ENCODE measurements around the gene IDH1. TPM values are rescaled to one million over a fixed set of nuclear protein-coding genes. Genes with fewer than 3 reads are reported as not detected.
A peak's percentile ranks its signal among the peaks of the same experiment; 100 is the strongest.
"Not testable (repeated sequence)": the region's sequence is repeated elsewhere in the genome, so short reads cannot be mapped to it uniquely, and the experiment has no call there.

Gene IDH1
- total RNA-seq, 1 donor from 2014 or later = 260 TPM

DNA sequence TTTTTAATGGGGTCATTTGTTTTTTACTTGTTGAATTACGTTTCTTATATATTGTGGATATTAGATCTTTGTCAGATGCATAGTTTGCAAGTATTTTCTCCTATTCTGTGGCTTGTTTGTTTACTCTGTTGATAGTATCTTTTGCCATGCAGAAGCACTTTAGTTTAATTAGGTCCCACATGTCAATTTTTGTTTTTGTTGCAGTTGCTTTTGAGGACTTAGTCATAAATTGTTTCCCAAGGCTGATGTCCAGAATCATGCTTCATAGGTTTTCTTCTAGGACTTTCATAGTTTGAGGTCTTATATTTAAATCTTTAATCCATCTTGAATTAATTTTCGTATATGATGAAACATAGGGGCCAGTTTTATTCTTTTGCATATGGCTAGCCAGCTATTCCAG is 24.4 kb upstream of the IDH1 start:
- H3K27ac Mint-ChIP-seq = peak overlapping the region; percentile 9
- TF ChIP-seq, protein P1, sequence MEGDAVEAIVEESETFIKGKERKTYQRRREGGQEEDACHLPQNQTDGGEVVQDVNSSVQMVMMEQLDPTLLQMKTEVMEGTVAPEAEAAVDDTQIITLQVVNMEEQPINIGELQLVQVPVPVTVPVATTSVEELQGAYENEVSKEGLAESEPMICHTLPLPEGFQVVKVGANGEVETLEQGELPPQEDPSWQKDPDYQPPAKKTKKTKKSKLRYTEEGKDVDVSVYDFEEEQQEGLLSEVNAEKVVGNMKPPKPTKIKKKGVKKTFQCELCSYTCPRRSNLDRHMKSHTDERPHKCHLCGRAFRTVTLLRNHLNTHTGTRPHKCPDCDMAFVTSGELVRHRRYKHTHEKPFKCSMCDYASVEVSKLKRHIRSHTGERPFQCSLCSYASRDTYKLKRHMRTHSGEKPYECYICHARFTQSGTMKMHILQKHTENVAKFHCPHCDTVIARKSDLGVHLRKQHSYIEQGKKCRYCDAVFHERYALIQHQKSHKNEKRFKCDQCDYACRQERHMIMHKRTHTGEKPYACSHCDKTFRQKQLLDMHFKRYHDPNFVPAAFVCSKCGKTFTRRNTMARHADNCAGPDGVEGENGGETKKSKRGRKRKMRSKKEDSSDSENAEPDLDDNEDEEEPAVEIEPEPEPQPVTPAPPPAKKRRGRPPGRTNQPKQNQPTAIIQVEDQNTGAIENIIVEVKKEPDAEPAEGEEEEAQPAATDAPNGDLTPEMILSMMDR (IDR thresholded peaks at IDR 0.05; ENCODE audit: unreplicated experiment) = no peak

DNA sequence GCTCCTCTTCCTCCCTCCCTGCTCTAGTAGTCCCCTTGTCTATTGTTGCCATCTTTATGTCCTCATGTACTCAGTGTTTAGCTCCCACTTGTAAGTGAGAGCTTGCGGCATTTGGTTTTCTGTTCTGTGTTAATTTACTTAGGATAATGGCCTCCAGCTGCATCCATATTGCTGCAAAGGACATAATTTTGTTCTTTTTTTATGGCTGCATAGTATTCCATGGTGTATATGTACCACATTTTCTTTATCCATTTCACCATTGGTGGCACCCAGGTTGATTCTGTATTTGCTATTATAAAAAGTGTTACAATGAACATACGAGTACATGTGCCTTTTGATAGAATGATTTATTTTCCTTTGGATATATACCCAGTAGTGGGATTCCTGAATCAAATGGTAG is 23.7 kb upstream of the IDH1 start:
- H3K27me3 Mint-ChIP-seq = no peaks in the 10 kb centered on the region
- H3K4me1 Mint-ChIP-seq (ENCODE audit: low read depth) = peaks cover 13% of the 10 kb centered on the region
- no peaks in the 10 kb centered on the region for H3K9me3 Mint-ChIP-seq (ENCODE audit: low read depth)
- H3K36me3 Mint-ChIP-seq (ENCODE audit: insufficient read depth) = peaks cover 50% of the 10 kb centered on the region
- TF ChIP-seq, protein P1 (IDR thresholded peaks at IDR 0.05; ENCODE audit: unreplicated experiment) = no peak
- H3K27ac Mint-ChIP-seq = no peak overlapping the region
- H3K4me3 Mint-ChIP-seq (ENCODE audit: low read depth) = no peak overlapping the region
- DNase-seq (ENCODE audit: low spot score, unreplicated experiment) = no peak

More for the DNA sequence above, 24.4 kb upstream of the IDH1 start:
- Mint-ChIP-seq H3K36me3 (ENCODE audit: insufficient read depth) (peaks cover 47% of the 10 kb centered on the region), H3K4me3 (ENCODE audit: low read depth) (no peak overlapping the region), H3K4me1 (ENCODE audit: low read depth) (peaks cover 13% of the 10 kb centered on the region), H3K9me3 (ENCODE audit: low read depth) (no peaks in the 10 kb centered on the region), H3K27me3 (no peaks in the 10 kb centered on the region)
- no peak for DNase-seq (ENCODE audit: low spot score, unreplicated experiment)

DNA sequence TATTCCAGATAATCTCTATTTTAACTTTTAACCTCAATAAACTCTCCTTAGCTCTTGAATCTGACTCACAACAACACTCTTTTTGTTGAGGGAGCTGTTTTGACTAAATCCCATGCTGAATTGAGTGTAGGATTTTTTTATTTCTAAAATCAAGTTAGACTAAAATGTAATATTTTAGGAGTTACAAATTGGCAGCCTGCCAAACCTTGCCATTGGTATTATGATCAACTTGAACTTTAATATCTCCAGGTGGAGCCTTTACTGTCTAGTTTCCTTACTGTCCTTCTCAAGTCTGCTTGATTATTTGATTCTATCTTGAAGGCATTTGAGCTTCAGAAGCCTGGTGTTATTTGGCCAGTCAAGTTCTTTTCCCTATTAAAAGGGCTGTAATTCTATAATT is 19.9 kb upstream of the IDH1 start:
- TF ChIP-seq, protein P1 (IDR thresholded peaks at IDR 0.05; ENCODE audit: unreplicated experiment) = no peak
- no peak for DNase-seq (ENCODE audit: low spot score, unreplicated experiment)
- H3K27ac Mint-ChIP-seq = no peak overlapping the region
- H3K4me1 Mint-ChIP-seq (ENCODE audit: low read depth) = no peaks in the 10 kb centered on the region
- H3K9me3 Mint-ChIP-seq (ENCODE audit: low read depth) = no peaks in the 10 kb centered on the region
- H3K27me3 Mint-ChIP-seq = no peaks in the 10 kb centered on the region
- no peak overlapping the region for H3K4me3 Mint-ChIP-seq (ENCODE audit: low read depth)
- peaks cover 45% of the 10 kb centered on the region for H3K36me3 Mint-ChIP-seq (ENCODE audit: insufficient read depth)

DNA sequence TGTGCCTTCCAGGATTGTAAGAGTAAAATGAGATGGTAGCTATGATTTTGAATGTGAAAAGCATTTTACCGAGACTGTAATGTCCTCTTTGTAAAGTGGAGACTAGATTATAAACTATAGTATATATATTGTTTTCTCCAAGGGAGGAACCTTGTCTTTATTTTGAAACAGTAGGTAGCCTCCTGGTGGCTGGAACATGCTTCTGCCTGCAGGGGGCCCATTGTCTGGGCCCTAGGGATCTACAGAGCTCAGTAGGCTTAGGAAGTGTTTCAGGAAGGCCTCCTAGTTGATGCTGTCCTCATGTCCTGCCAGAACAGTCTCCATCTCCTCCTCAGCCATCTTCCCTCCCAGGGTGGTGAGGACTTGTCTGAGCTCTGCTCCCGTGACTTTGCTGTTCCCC is 14.2 kb upstream of the IDH1 start:
- TF ChIP-seq, protein P1 (IDR thresholded peaks at IDR 0.05; ENCODE audit: unreplicated experiment) = peak; percentile 24
- Mint-ChIP-seq H3K4me3 (ENCODE audit: low read depth) (no peak overlapping the region), H3K4me1 (ENCODE audit: low read depth) (peaks cover 24% of the 10 kb centered on the region), H3K36me3 (ENCODE audit: insufficient read depth) (peaks cover 10% of the 10 kb centered on the region), H3K27ac (no peak overlapping the region), H3K9me3 (ENCODE audit: low read depth) (no peaks in the 10 kb centered on the region), H3K27me3 (no peaks in the 10 kb centered on the region)
- DNase-seq (ENCODE audit: low spot score, unreplicated experiment) = no peak

DNA sequence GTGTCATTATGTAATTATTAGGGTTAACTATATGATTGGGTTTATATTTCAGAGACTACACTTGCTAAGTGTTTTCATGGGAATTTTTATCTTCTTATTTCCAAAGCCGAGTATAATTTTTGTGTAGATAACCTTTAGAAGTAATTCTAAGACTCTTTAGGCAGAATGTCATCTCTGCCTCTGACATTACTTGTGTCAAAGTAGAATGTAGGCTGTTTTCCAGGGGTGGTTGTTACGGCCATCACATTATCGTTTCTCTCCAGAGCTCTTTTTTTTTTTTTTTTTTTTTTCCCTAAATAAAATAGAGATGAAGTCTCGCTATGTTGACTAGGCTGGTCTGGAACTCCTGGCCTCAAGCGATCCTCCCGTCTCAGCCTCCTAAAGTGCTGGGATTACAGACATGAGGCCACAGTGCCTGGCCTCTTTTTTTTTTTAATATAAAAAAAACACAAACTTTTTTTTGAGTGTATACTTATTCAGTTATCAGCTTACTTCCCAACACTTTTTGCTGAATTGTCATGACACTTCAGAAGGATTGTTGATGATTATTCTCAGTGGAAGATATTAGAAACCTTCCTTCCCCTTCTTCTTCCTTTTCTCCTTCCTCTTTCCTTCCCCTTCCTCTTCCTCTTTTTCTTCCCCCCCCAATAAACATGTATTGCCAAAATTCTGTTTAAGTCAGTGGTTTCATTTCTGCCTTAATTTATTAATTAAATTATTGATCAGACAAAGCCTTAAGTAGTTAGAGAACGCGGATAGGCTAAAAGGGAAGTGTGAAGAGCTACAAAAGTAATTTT is 13.5 kb upstream of the IDH1 start:
- TF ChIP-seq, protein P1 (IDR thresholded peaks at IDR 0.05; ENCODE audit: unreplicated experiment) = no peak
- peak overlapping the region; percentile 94 for H3K4me3 Mint-ChIP-seq (ENCODE audit: low read depth)
- H3K9me3 Mint-ChIP-seq (ENCODE audit: low read depth) = no peaks in the 10 kb centered on the region
- no peak for DNase-seq (ENCODE audit: low spot score, unreplicated experiment)
- no peak overlapping the region for H3K27ac Mint-ChIP-seq
- H3K27me3 Mint-ChIP-seq = no peaks in the 10 kb centered on the region
- peaks cover 24% of the 10 kb centered on the region for H3K4me1 Mint-ChIP-seq (ENCODE audit: low read depth)
- H3K36me3 Mint-ChIP-seq (ENCODE audit: insufficient read depth) = peaks cover 9% of the 10 kb centered on the region

DNA sequence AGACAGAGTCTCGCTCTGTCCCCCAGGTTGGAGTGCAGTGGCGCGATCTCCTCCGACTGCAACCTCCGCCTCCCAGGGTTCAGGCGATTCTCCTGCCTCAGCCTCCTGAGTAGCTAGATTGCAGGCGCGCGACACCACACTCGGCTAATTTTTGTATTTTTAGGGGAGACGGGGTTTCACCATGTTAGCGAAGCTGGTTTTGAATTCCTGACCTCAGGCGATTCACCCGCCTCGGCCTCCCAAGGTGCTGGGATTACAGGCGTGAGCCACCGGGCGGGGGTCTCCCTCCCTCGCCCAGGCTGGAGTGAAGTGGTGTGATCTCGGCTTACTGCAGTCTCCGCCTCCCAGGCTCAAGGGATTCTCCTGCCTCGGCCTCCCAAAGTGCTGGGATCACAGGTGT is 12.7 kb upstream of the IDH1 start:
- DNase-seq (ENCODE audit: low spot score, unreplicated experiment); H3K36me3 Mint-ChIP-seq (ENCODE audit: insufficient read depth); H3K27me3 Mint-ChIP-seq; H3K9me3 Mint-ChIP-seq (ENCODE audit: low read depth): not testable (repeated sequence)
- peaks cover 24% of the 10 kb centered on the region for H3K4me1 Mint-ChIP-seq (ENCODE audit: low read depth)
- peak overlapping the region; percentile 98 for H3K27ac Mint-ChIP-seq
- H3K4me3 Mint-ChIP-seq (ENCODE audit: low read depth) = peak overlapping the region; percentile 94
